ENCODE measurements around the gene B3GAT1. TPM values are rescaled to one million over a fixed set of nuclear protein-coding genes. Genes with fewer than 3 reads are reported as not detected.

Gene B3GAT1
- total RNA-seq, 2 experiments from 2014 or later: 0.14 to 0.22 TPM

- ChIA-PET CTCF (no interaction called here), POLR2A (no interaction called here)
- intact Hi-C loops (cut with DNase I, micrococcal nuclease): no loop called here
- Histone ChIP-seq H3K4me1 (ENCODE audit: insufficient read depth, low read length) (peaks cover 28% of the 10 kb centered on the region), H3K36me3 (ENCODE audit: insufficient read depth, low read length) (no peaks in the 10 kb centered on the region), H3K27me3 (ENCODE audit: control insufficient read depth in 1 of 2, insufficient read depth in 2 of 2, low read length in 2 of 2) (peaks cover 12 to 18% of the 10 kb centered on the region in 2 experiments), H3K27ac (ENCODE audit: low read depth in 1 of 2, low read length in 2 of 2) (no peak overlapping the region), H3K9me3 (ENCODE audit: control insufficient read depth in 1 of 2, insufficient read depth in 1 of 2, low read length in 2 of 2) (peaks cover 0 to 15% of the 10 kb centered on the region in 2 experiments), H3K4me3 (ENCODE audit: low read length) (no peak overlapping the region)
- Mint-ChIP-seq H3K4me3 (no peak overlapping the region), H3K27ac (no peak overlapping the region), H3K4me1 (ENCODE audit: low read depth) (peaks cover 19% of the 10 kb centered on the region), H3K27me3 (peaks cover 27% of the 10 kb centered on the region), H3K9me3 (no peaks in the 10 kb centered on the region), H3K36me3 (ENCODE audit: low read depth) (no peaks in the 10 kb centered on the region)
- TF ChIP-seq, protein P1, sequence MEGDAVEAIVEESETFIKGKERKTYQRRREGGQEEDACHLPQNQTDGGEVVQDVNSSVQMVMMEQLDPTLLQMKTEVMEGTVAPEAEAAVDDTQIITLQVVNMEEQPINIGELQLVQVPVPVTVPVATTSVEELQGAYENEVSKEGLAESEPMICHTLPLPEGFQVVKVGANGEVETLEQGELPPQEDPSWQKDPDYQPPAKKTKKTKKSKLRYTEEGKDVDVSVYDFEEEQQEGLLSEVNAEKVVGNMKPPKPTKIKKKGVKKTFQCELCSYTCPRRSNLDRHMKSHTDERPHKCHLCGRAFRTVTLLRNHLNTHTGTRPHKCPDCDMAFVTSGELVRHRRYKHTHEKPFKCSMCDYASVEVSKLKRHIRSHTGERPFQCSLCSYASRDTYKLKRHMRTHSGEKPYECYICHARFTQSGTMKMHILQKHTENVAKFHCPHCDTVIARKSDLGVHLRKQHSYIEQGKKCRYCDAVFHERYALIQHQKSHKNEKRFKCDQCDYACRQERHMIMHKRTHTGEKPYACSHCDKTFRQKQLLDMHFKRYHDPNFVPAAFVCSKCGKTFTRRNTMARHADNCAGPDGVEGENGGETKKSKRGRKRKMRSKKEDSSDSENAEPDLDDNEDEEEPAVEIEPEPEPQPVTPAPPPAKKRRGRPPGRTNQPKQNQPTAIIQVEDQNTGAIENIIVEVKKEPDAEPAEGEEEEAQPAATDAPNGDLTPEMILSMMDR (IDR thresholded peaks at IDR 0.05): no peak
- ATAC-seq (ENCODE audit: poor library complexity): no peak
- DNase-seq: no peak
Measured at GRCh38 chr11:134387501-134387900, 24.5 kb downstream of the B3GAT1 start.

DNA sequence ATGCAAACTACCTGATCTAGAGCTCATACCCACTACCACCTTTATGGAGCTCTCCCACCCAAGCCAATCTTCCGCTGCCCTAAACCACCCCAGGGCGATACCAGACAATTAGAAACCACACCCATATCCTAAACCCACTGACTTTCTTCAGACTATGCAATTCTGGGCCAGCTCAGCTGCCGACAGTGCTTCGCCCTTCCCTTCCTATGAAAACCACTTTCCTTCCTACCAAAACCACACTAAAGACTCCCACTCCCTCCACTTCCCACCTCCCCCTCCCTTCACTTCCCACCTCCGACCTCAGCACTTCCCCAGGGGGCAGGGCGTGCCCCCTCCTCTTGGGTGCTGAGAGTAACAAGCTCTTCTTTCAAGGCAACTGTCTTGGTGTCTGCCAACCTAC, 25.1 kb downstream of the B3GAT1 start:
- Histone ChIP-seq H3K27ac (ENCODE audit: low read depth in 1 of 2, low read length in 2 of 2) (no peak overlapping the region), H3K4me3 (ENCODE audit: low read length) (no peak overlapping the region), H3K27me3 (ENCODE audit: control insufficient read depth in 1 of 2, insufficient read depth in 2 of 2, low read length in 2 of 2) (peaks cover 12 to 18% of the 10 kb centered on the region in 2 experiments), H3K9me3 (ENCODE audit: control insufficient read depth in 1 of 2, insufficient read depth in 1 of 2, low read length in 2 of 2) (peaks cover 0 to 15% of the 10 kb centered on the region in 2 experiments), H3K4me1 (ENCODE audit: insufficient read depth, low read length) (peaks cover 28% of the 10 kb centered on the region), H3K36me3 (ENCODE audit: insufficient read depth, low read length) (no peaks in the 10 kb centered on the region)
- intact Hi-C loops (cut with DNase I, micrococcal nuclease): no loop called here
- Mint-ChIP-seq H3K36me3 (ENCODE audit: low read depth) (no peaks in the 10 kb centered on the region), H3K27me3 (peaks cover 27% of the 10 kb centered on the region), H3K4me3 (no peak overlapping the region), H3K4me1 (ENCODE audit: low read depth) (peaks cover 19% of the 10 kb centered on the region), H3K27ac (no peak overlapping the region), H3K9me3 (no peaks in the 10 kb centered on the region)
- ATAC-seq (ENCODE audit: poor library complexity): no peak
- TF ChIP-seq, protein P1 (IDR thresholded peaks at IDR 0.05): no peak
- CTCF ChIA-PET: no interaction called here
- POLR2A ChIA-PET: no interaction called here
- DNase-seq: peak in 1 of 14 experiments; percentile 23

DNA sequence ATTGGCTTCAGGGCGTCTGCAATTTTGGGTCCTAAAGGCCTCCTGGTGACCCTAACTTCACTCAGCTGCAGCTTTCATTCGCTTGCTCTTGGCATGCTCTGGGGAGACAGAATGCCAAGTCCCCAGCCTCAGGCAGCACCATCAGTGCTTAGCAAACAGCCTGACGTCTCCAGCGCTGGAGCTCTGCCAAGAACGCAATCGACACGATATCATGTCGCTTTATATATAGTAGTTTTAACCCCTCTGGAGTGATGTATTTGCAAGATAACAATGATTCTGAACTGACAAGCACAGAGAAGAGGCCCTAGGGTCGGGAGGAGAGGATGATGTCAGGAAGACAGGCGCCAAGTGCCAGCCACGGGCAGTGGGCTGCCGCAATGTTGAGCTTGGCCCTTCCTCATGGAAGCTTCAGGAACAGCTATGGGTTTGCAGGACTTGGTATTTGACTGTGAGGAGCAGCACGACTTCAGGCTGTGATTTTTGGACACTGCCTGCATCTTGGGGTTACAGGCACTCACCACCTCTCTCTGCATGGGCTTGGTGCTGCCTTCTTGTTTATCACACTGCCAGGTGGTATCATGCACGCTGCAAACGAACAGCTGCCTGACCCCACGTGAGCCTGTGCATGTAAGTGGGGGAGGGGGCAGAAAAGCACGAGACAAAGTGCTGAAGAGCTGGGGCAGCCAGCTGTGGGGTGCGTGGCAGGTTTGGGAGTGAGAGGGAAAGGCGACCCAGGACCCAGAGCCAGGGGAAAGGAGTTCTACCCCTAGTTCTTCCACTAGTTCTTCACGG, 26.1 kb downstream of the B3GAT1 start:
- H3K27ac Mint-ChIP-seq: no peak overlapping the region
- intact Hi-C loops (cut with DNase I, micrococcal nuclease): no loop called here
- H3K4me1 Mint-ChIP-seq (ENCODE audit: low read depth): peaks cover 19% of the 10 kb centered on the region
- H3K4me3 ChIP-seq (ENCODE audit: low read length): no peak overlapping the region
- TF ChIP-seq, protein P1 (IDR thresholded peaks at IDR 0.05): no peak
- H3K9me3 Mint-ChIP-seq: no peaks in the 10 kb centered on the region
- H3K36me3 ChIP-seq (ENCODE audit: insufficient read depth, low read length): no peaks in the 10 kb centered on the region
- no peaks in the 10 kb centered on the region for H3K36me3 Mint-ChIP-seq (ENCODE audit: low read depth)
- peaks cover 28% of the 10 kb centered on the region for H3K4me1 ChIP-seq (ENCODE audit: insufficient read depth, low read length)
- ChIA-PET POLR2A (no interaction called here), CTCF (no interaction called here)
- no peak overlapping the region for H3K27ac ChIP-seq (ENCODE audit: low read depth in 1 of 2, low read length in 2 of 2)
- no peak overlapping the region for H3K4me3 Mint-ChIP-seq
- H3K27me3 ChIP-seq (ENCODE audit: control insufficient read depth in 1 of 2, insufficient read depth in 2 of 2, low read length in 2 of 2): peaks cover 12 to 18% of the 10 kb centered on the region in 2 experiments
- H3K27me3 Mint-ChIP-seq: peaks cover 27% of the 10 kb centered on the region
- H3K9me3 ChIP-seq (ENCODE audit: control insufficient read depth in 1 of 2, insufficient read depth in 1 of 2, low read length in 2 of 2): peaks cover 0 to 15% of the 10 kb centered on the region in 2 experiments
- ATAC-seq (ENCODE audit: poor library complexity) (no peak), DNase-seq (no peak)
